H1 (cell line): ENCODE results near the gene TMEM129.

Experiments
- ASH2L ChIP-seq: fragments of 200-600, 300-600 bp; sonication (generic); IDR thresholded peaks from one replicate; pipeline ENCODE4 v1.7.1; 2017; ENCODE audit warnings: low read length
- ATF2 ChIP-seq: IDR thresholded peaks from 2 replicates; pipeline ENCODE4 v1.6.1; 2012; ENCODE audit warnings: low read length, inconsistent platforms
- CEBPB ChIP-seq: IDR thresholded peaks from 2 replicates; pipeline ENCODE4 v1.6.1; 2012; ENCODE audit warnings: low read depth, low read length
- CHD2 ChIP-seq: IDR thresholded peaks from 2 replicates; pipeline ENCODE4 v1.6.1; 2012; ENCODE audit warnings: low read length, improper control_type of control experiment
- CTCF ChIP-seq, 3 experiments: IDR thresholded peaks; 1 replicate in 2 of 3; 2 replicates in 1 of 3; pipeline versions ENCODE4 v1.5.1 to v1.6.1; 2011; ENCODE audit warnings: low read length in 3 of 3, mild to moderate bottlenecking in 3 of 3, inconsistent platforms in 2 of 3, low read depth in 1 of 3, moderate library complexity in 1 of 3; ENCODE audit not compliant: insufficient read depth in 1 of 3; ENCODE audit errors: control extremely low read depth in 1 of 3
- EP300 ChIP-seq, 2 experiments: IDR thresholded peaks; 1 replicate in 1 of 2; 2 replicates in 1 of 2; pipeline ENCODE4 v1.6.1; 2011 to 2012; ENCODE audit warnings: low read depth in 2 of 2, low read length in 2 of 2, mild to moderate bottlenecking in 2 of 2, borderline replicate concordance in 1 of 2, inconsistent platforms in 1 of 2, moderate library complexity in 1 of 2
- EZH2 ChIP-seq: fragments of 200-600 bp; sonication (generic); IDR thresholded peaks from 2 replicates; pipeline ENCODE4 v1.7.1; 2012; ENCODE audit warnings: low read depth, mild to moderate bottlenecking, moderate library complexity, low read length, inconsistent platforms; ENCODE audit not compliant: severe bottlenecking
- MAX ChIP-seq: IDR thresholded peaks from 2 replicates; pipeline ENCODE4 v1.6.1; 2012; ENCODE audit warnings: inconsistent platforms
- POLR2A ChIP-seq, 2 experiments: IDR thresholded peaks; 1 replicate in 1 of 2; 2 replicates in 1 of 2; pipeline ENCODE4 v1.6.1; 2011; ENCODE audit warnings: low read depth in 2 of 2, low read length in 2 of 2, mild to moderate bottlenecking in 2 of 2; ENCODE audit errors: control extremely low read depth in 1 of 2
- RAD21 ChIP-seq, 2 experiments: IDR thresholded peaks in 1 of 2; conservative IDR thresholded peaks in 1 of 2; 2 replicates each; pipeline ENCODE4 v1.6.1; 2011; ENCODE audit warnings: low read depth in 2 of 2, low read length in 2 of 2, improper control_type of control experiment in 1 of 2, inconsistent platforms in 1 of 2, mild to moderate bottlenecking in 1 of 2, moderate library complexity in 1 of 2
- TEAD4 ChIP-seq: IDR thresholded peaks from 2 replicates; pipeline ENCODE4 v1.6.1; 2012; ENCODE audit warnings: low read depth, low read length, inconsistent platforms, mixed read lengths
- USF2 ChIP-seq: IDR thresholded peaks from 2 replicates; pipeline ENCODE4 v1.6.1; 2011; ENCODE audit warnings: low read length, improper control_type of control experiment
- YY1 ChIP-seq: IDR thresholded peaks from 2 replicates; pipeline ENCODE4 v1.6.1; 2011; ENCODE audit warnings: low read depth, mild to moderate bottlenecking, low read length

GRCh38 chr4:1744552-1744951 is 23.4 kb upstream of the TMEM129 start:
- TF ChIP-seq ATF2 (no peak), RAD21 (IDR thresholded peaks at IDR 0.05 in 1 of 2, conservative IDR thresholded peaks at IDR 0.05 in 1 of 2; ENCODE audit: low read depth in 2 of 2, low read length in 2 of 2) (no peak), USF2 (no peak), POLR2A (IDR thresholded peaks at IDR 0.05; ENCODE audit: control extremely low read depth in 1 of 2, low read depth in 2 of 2, low read length in 2 of 2) (0 out of 3 replicates have a peak, but pooled peaks of 1 of the 2 experiments have one; percentile 15), CHD2 (no peak), MAX (no peak), EP300 (IDR thresholded peaks at IDR 0.05; ENCODE audit: borderline replicate concordance in 1 of 2, low read depth in 2 of 2, low read length in 2 of 2) (no peak), CEBPB (no peak), CTCF (IDR thresholded peaks at IDR 0.05; ENCODE audit: control extremely low read depth in 1 of 3, insufficient read depth in 1 of 3, low read depth in 1 of 3, low read length in 3 of 3) (no peak), EZH2 (no peak), ASH2L (no peak), YY1 (no peak), TEAD4 (no peak)
